ENCODE results near the gene B3GNT7.
A peak's percentile ranks its signal among the peaks of the same experiment; 100 is the strongest.
"Not testable (repeated sequence)": the region's sequence is repeated elsewhere in the genome, so short reads cannot be mapped to it uniquely, and the experiment has no call there.

Gene B3GNT7

DNA sequence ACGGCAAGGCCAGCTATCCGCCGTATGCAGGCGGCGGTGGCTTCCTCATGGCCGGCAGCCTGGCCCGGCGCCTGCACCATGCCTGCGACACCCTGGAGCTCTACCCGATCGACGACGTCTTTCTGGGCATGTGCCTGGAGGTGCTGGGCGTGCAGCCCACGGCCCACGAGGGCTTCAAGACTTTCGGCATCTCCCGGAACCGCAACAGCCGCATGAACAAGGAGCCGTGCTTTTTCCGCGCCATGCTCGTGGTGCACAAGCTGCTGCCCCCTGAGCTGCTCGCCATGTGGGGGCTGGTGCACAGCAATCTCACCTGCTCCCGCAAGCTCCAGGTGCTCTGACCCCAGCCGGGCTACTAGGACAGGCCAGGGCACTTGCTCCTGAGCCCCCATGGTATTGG lies 3.1 kb downstream of the B3GNT7 start:
- Mint-ChIP-seq H3K27me3 (peaks cover 65% of the 10 kb centered on the region), H3K4me3 (no peak overlapping the region), H3K4me1 (peaks cover 11% of the 10 kb centered on the region), H3K27ac (no peak overlapping the region), H3K36me3 (no peaks in the 10 kb centered on the region), H3K9me3 (no peaks in the 10 kb centered on the region)
- CTCF ChIA-PET: no interaction called here
- DNase-seq: no peak

DNA sequence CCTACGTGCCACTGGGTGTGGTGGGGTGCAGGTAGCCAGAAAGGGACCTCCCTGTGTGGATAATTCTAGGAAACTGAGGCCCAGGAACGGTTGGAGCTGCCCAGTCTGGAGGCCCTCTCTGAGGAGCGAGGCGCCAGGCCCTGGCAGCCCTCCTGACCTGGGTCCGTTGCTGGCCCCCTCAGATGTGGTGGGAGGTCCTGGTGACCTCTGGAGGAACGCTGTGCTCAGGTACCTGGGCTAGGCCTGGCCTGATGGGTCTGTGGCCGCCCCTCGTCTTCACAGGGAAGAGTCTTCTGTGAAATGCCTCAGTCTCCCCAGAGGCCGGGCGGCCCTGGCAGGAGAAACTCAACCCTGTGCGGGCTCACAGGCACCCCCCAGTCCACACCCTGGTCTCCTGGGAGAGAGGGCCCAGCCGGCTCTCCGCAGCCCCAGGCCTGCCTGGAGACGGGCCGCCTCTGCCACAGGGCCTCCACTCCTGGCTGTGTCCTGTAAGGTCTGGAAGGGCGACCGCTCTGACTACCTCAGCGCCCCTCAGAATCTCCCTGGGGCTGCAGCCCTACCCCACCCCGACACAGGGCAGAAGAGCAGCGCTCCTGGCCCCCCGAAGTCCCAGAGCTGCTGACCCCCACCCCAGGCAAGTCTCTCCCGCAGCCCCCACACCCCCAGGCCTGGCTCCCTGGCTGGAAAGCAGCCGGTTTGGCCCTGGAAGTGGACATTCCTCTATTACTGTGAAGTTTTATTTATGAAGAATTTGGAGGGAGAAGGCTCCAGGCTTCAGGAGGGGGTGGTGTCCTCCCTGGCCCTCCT lies 3.7 kb downstream of the B3GNT7 start:
- peaks cover 7% of the 10 kb centered on the region for H3K4me1 Mint-ChIP-seq
- H3K36me3 Mint-ChIP-seq: no peaks in the 10 kb centered on the region
- no peak for DNase-seq
- no peak overlapping the region for H3K27ac Mint-ChIP-seq
- CTCF ChIA-PET: interaction anchor here (0.6 to 2.7 kb wide), 2 partner anchors 171 to 547 kb away, joined by 3 to 17 read pairs; no protein-coding TSS in a partner anchor
- H3K9me3 Mint-ChIP-seq: no peaks in the 10 kb centered on the region
- no peak overlapping the region for H3K4me3 Mint-ChIP-seq
- peaks cover 65% of the 10 kb centered on the region for H3K27me3 Mint-ChIP-seq

DNA sequence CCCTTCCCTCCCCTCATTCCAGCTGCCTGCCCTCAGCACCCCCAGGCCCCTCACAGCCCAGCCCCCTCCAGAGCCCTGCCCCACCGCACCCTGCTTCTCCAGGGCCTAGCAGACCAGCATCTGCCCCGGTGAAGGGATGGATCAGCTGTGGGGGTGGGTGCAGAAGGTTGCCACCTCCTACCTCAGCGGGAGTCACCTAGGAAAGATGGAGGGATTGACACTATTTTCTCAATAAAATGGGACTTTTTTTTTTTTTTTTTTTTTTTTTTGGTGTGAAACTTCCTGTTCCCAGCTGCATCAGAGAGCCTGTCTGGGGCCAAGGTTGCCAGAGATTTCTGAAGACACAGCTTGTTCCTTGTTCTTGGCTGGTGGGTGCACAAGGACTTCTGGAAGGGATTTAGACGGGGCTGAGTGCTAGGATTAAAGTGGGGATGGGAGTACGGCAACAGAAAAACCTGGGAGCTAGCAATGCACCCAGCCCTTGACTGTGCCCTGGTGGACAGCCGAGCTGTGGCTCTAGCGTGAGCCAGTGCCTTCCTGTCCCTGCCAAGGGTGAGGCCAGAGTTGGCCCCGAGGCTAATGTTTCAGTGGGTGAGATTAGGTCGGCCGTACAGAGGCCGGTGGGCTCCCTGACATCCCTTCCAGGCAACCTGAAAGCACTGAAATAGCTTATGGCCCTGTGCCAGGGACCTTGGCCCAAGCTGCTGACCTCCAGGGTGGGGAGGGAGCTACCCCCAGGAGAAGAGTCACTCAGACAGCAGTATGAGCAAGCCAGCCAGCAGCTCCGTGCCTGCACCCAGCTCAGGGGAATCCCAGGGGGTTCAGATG lies 4.6 kb downstream of the B3GNT7 start:
- peaks cover 3% of the 10 kb centered on the region for H3K4me1 Mint-ChIP-seq
- no peak for DNase-seq

DNA sequence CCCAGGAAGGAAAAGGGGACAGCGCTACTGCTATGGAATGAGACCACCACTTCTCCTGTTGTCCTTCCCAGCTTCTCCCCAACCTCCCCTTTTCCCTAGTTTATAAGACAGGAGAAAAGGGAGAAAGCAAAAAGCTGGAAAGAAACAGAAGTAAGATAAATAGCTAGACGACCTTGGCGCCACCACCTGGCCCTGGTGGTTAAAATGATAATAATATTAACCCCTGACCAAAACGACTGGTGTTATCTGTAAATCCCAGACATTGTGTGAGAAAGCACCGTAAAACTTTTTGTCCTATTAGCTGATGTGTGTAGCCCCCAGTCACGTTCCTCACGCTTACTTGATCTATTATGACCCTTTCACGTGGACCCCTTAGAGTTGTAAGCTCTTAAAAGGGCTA lies 5.2 kb downstream of the B3GNT7 start:
- H3K27ac Mint-ChIP-seq, H3K36me3 Mint-ChIP-seq, H3K9me3 Mint-ChIP-seq, DNase-seq, H3K4me3 Mint-ChIP-seq, H3K4me1 Mint-ChIP-seq: not testable (repeated sequence)
- peaks cover 55% of the 10 kb centered on the region for H3K27me3 Mint-ChIP-seq
- CTCF ChIA-PET: interaction anchor here (2.7 kb wide), 1 partner anchor 172 kb away, joined by 17 read pairs; no protein-coding TSS in a partner anchor

More for the DNA sequence above, 4.6 kb downstream of the B3GNT7 start:
- CTCF ChIA-PET: interaction anchor here (0.6 to 2.7 kb wide), 2 partner anchors 172 to 548 kb away, joined by 3 to 17 read pairs; no protein-coding TSS in a partner anchor
- no peak overlapping the region for H3K4me3 Mint-ChIP-seq
- H3K36me3 Mint-ChIP-seq: no peaks in the 10 kb centered on the region
- no peak overlapping the region for H3K27ac Mint-ChIP-seq
- H3K27me3 Mint-ChIP-seq: peaks cover 58% of the 10 kb centered on the region
- H3K9me3 Mint-ChIP-seq: no peaks in the 10 kb centered on the region

DNA sequence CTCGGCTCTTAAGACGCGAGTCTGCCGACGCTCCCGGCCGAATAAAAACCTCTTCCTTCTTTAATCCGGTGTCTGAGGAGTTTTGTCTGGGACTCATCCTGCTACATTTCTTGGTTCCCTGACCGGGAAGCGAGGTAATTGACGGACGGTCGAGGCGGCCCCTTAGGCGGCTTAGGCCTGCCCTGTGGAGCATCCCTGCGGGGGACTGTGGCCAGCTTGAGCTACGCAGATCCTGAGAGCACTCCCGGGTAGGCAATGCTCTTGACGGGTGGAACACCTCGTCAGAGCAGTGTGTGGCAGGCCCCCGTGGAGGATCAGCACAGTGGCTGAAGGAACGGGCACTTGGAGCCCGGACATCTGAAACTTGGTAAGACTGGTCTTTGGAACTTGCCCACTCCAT lies 5.6 kb downstream of the B3GNT7 start:
- not testable (repeated sequence) for DNase-seq, H3K27ac Mint-ChIP-seq, H3K36me3 Mint-ChIP-seq, H3K4me3 Mint-ChIP-seq, H3K4me1 Mint-ChIP-seq, H3K9me3 Mint-ChIP-seq
- H3K27me3 Mint-ChIP-seq: peaks cover 53% of the 10 kb centered on the region
- CTCF ChIA-PET: interaction anchor here (2.7 kb wide), 1 partner anchor 173 kb away, joined by 17 read pairs; no protein-coding TSS in a partner anchor

DNA sequence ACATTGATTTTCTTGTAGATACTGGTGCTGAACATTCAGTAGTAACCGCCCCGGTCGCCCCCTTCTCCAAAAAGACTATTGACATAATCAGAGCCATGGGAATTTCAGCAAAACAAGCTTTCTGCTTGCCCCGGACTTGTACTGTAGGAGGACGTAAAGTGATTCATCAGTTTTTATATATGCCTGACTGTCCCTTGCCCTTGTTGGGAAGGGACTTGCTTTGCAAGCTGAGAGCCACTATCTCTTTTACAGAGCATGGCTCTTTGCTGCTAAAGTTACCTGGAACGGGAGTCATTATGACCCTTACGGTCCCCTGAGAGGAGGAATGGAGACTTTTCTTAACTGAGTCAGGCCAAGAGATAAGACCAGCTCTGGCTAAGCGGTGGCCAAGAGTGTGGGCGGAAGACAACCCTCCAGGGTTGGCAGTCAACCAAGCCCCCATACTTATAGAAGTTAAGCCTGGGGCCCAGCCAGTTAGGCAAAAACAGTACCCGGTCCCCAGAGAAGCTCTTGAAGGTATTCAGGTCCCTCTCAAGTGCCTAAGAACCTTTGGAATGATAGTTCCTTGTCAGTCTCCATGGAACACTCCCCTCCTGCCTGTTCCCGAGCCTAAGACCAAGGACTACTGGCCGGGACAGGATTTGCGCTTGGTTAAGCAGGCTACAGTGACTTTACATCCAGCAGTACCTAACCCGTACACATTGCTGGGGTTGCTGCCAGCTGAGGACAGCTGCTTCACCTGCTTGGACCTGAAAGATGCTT lies 8.1 kb downstream of the B3GNT7 start:
- not testable (repeated sequence) for H3K4me3 Mint-ChIP-seq, H3K9me3 Mint-ChIP-seq, H3K27ac Mint-ChIP-seq, H3K36me3 Mint-ChIP-seq, DNase-seq
- peaks cover 15% of the 10 kb centered on the region for H3K4me1 Mint-ChIP-seq
- peaks cover 31% of the 10 kb centered on the region for H3K27me3 Mint-ChIP-seq
- CTCF ChIA-PET: interaction anchor here (0.9 to 1.7 kb wide), 3 partner anchors 8 to 176 kb away, joined by 3 to 7 read pairs (median 3); no protein-coding TSS in a partner anchor

DNA sequence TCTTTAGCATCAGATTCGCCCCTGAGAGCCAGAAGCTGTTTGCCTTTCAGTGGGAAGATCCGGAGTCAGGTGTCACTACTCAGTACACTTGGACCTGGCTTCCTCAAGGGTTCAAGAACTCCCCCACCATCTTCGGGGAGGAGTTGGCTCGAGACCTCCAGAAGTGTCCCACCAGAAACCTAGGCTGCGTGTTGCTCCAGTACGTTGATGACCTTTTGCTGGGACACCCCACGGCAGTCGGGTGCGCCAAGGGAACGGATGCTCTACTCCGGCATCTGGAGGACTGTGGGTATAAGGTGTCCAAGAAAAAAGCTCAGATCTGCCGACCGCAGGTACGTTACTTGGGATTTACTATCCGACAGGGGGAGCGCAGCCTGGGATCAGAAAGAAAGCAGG lies 8.7 kb downstream of the B3GNT7 start:
- not testable (repeated sequence) for DNase-seq, H3K4me3 Mint-ChIP-seq, H3K9me3 Mint-ChIP-seq, H3K36me3 Mint-ChIP-seq, H3K27ac Mint-ChIP-seq
- peaks cover 36% of the 10 kb centered on the region for H3K27me3 Mint-ChIP-seq
- H3K4me1 Mint-ChIP-seq: peaks cover 15% of the 10 kb centered on the region
- CTCF ChIA-PET: interaction anchor here (6.2 kb wide), 1 partner anchor 176 kb away, joined by 36 read pairs; no protein-coding TSS in a partner anchor

DNA sequence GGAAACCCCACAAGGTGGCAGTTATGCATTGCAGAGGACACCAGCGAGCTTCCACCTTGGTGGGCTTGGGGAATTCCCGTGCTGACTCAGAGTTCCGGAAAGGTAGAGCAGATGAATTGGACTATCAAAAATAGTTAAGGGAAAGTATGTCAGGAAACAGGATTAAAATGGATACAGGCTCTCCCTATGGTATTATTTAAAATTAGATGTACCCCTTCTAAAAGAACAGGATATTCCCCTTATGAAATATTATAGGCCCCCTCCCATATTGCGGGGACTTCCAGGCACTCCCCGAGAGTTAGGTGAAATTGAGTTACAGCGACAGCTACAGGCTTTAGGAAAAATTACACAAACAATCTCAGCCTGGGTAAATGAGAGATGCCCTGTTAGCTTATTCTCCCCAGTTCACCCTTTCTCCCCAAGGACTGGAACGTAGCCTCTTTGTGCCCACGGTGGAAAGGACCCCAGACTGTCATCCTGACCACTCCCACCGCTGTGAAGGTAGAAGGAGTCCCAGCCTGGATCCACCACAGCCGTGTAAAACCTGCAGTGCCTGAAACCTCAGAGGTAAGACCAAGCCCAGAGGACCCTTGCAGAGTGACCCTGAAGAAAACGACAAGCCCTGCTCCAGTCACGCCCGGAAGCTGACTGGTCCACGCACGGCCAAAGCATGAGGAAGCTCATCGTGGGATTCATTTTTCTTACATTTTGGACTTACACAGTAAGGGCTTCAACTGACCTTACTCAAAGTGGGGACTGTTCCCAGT lies 10.3 kb downstream of the B3GNT7 start:
- CTCF ChIA-PET: interaction anchor here (0.7 to 6.2 kb wide), 19 partner anchors 9 to 302 kb away, joined by 3 to 36 read pairs (median 3); no protein-coding TSS in a partner anchor
- peaks cover 52% of the 10 kb centered on the region for H3K27me3 Mint-ChIP-seq
- DNase-seq, H3K36me3 Mint-ChIP-seq, H3K9me3 Mint-ChIP-seq, H3K27ac Mint-ChIP-seq, H3K4me3 Mint-ChIP-seq: not testable (repeated sequence)
- peaks cover 15% of the 10 kb centered on the region for H3K4me1 Mint-ChIP-seq

DNA sequence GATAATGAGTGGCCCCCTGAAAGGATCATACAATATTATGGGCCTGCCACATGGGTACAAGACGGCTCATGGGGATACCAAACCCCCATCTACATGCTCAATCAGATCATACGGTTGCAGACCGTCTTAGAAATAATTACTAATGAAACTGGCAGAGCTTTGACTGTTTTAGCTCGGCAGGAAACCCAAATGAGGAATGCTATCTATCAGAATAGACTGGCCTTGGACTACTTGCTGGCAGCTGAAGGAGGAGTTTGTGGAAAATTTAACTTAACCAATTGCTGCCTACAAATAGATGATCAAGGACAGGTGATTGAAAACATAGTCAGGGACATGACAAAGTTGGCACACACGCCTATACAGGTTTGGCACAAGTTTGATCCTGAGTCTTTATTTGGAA lies 12.2 kb downstream of the B3GNT7 start:
- CTCF ChIA-PET: interaction anchor here (1.4 to 6.2 kb wide), 8 partner anchors 13 to 304 kb away, joined by 3 to 36 read pairs (median 10); no protein-coding TSS in a partner anchor
- H3K9me3 Mint-ChIP-seq, H3K4me3 Mint-ChIP-seq, H3K36me3 Mint-ChIP-seq, H3K27ac Mint-ChIP-seq, DNase-seq: not testable (repeated sequence)
- H3K4me1 Mint-ChIP-seq: peaks cover 23% of the 10 kb centered on the region
- peaks cover 59% of the 10 kb centered on the region for H3K27me3 Mint-ChIP-seq

DNA sequence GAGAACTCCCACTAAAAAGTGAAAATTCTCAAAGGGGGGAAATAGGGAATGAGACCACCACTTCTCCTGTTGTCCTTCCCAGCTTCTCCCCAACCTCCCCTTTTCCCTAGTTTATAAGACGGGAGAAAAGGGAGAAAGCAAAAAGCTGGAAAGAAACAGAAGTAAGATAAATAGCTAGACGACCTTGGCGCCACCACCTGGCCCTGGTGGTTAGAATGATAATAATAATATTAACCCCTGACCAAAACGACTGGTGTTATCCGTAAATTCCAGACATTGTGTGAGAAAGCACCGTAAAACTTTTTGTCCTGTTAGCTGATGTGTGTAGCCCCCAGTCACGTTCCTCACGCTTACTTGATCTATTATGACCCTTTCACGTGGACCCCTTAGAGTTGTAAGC lies 12.8 kb downstream of the B3GNT7 start:
- H3K27ac Mint-ChIP-seq, DNase-seq, H3K9me3 Mint-ChIP-seq, H3K36me3 Mint-ChIP-seq, H3K4me3 Mint-ChIP-seq: not testable (repeated sequence)
- H3K27me3 Mint-ChIP-seq: peaks cover 61% of the 10 kb centered on the region
- CTCF ChIA-PET: interaction anchor here (1.4 to 6.2 kb wide), 7 partner anchors 13 to 304 kb away, joined by 3 to 36 read pairs (median 8); no protein-coding TSS in a partner anchor
- H3K4me1 Mint-ChIP-seq: peaks cover 24% of the 10 kb centered on the region

DNA sequence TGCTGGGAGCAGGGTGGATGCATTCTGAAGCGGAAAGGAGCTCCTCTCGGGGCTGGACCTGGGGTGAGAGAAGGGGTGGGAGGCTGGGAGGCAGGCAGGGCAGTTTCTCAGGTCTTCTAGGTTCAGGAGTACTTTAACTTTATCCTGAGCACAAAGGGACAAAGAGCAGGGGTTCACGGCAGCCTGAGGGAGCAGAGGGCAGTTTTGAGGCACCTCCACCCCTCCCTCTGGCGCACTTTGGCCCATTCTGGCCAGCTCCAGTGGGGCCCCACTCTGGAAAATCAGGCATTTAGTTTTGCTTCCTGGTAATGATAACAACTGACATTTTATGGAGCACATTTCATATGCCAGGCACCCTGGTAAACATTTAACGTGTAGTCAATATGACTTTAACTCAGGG lies 14.3 kb downstream of the B3GNT7 start:
- Mint-ChIP-seq H3K36me3 (peaks cover 5% of the 10 kb centered on the region), H3K4me1 (peaks cover 24% of the 10 kb centered on the region), H3K4me3 (no peak overlapping the region), H3K27me3 (peaks cover 62% of the 10 kb centered on the region), H3K27ac (no peak overlapping the region), H3K9me3 (peaks cover 9% of the 10 kb centered on the region)
- DNase-seq: peak; percentile 11
- CTCF ChIA-PET: interaction anchor here (1.6 to 6.2 kb wide), 3 partner anchors 182 to 306 kb away, joined by 3 to 36 read pairs (median 5); no protein-coding TSS in a partner anchor

DNA sequence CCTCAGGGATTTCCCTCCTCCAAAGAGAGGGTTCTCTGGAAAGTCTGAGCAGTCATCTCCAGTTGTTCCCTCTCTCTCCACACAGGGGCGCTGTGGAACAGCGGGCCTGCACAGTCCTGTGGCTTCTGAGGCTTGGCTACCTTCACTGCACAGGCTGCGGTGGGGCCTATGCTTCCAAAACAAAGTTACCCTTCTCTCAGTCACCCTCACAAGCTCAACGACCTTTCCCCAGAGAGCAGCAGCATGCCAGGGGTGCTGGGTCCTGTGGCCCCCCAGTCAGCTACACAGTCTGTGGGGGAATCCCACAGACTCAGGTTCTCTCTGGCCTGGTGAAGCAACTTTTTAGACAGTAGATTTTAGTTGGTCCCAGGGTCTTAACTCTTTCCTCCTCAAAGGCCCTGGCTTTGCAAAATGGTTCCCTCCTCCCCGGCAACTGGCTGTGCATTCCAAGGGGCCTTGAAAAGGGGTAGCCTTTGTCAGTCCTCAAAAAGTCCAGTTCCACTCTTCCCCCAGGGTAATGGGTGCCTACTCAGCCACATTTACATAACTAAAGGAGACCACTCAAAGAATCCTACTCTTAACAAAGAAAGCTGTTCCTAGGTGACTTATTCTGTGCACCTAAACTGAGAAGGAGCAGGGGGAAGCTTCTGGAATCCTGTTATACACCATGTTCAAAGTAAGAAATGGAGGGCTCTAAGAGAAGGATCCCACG lies 14.9 kb downstream of the B3GNT7 start:
- H3K4me3 Mint-ChIP-seq: no peak overlapping the region
- peak; percentile 28 for DNase-seq
- CTCF ChIA-PET: interaction anchor here (0.5 to 6.2 kb wide), 6 partner anchors 18 to 306 kb away, joined by 3 to 36 read pairs (median 4); no protein-coding TSS in a partner anchor
- H3K4me1 Mint-ChIP-seq: peaks cover 24% of the 10 kb centered on the region
- H3K9me3 Mint-ChIP-seq: peaks cover 9% of the 10 kb centered on the region
- no peak overlapping the region for H3K27ac Mint-ChIP-seq
- peaks cover 5% of the 10 kb centered on the region for H3K36me3 Mint-ChIP-seq
- H3K27me3 Mint-ChIP-seq: peaks cover 68% of the 10 kb centered on the region

All from activated naive CD4-positive, alpha-beta T cell treated with anti-CD3 and anti-CD28 coated beads, Interleukin-2, amount 10 ng/mL, durations not matched to agents 7 days and 5 days (primary cell).